GM12873 (cell line): Measurements from ENCODE around the gene PODXL2.

ENCODE experiments used
- CTCF ChIP-seq: IDR thresholded peaks from 2 replicates; pipeline ENCODE4 v1.5.1; 2012; ENCODE audit warnings: low read depth, mild to moderate bottlenecking, moderate library complexity, low read length, control low read depth; ENCODE audit not compliant: insufficient read depth; ENCODE audit errors: missing control alignments

The PODXL2 gene

GRCh38 chr3:127588806-127589577 lies 40.0 kb upstream of the PODXL2 start:
- TF ChIP-seq CTCF, result no peak

GRCh38 chr3:127589600-127590281 lies 39.2 kb upstream of the PODXL2 start:
- TF ChIP-seq CTCF, result no peak

GRCh38 chr3:127590282-127590592 lies 38.7 kb upstream of the PODXL2 start:
- TF ChIP-seq CTCF, result no peak

GRCh38 chr3:127590593-127591465 lies 38.2 kb upstream of the PODXL2 start, which contains the start of gene TPRA1:
Gene TPRA1 (minus strand): TSS chr3:127590733. CDS start chr3:127580146, 10,587 bp downstream.
- peak; percentile 47 for TF ChIP-seq CTCF

GRCh38 chr3:127593178-127593577 lies 35.8 kb upstream of the PODXL2 start:
- TF ChIP-seq CTCF, result no peak

- no peak for TF ChIP-seq CTCF
Observed at GRCh38 chr3:127595303-127595702, 33.7 kb upstream of the PODXL2 start.
